GM12801 (cell line): ENCODE measurements around the gene AKAP6.

Experiments used
- TF ChIP-seq, protein P1 (sequence below): IDR thresholded peaks from one replicate; pipeline ENCODE4 v1.5.1; 2011; ENCODE audit warnings: control low read depth; ENCODE audit not compliant: insufficient read length; ENCODE audit errors: extremely low read depth

The AKAP6 gene

DNA sequence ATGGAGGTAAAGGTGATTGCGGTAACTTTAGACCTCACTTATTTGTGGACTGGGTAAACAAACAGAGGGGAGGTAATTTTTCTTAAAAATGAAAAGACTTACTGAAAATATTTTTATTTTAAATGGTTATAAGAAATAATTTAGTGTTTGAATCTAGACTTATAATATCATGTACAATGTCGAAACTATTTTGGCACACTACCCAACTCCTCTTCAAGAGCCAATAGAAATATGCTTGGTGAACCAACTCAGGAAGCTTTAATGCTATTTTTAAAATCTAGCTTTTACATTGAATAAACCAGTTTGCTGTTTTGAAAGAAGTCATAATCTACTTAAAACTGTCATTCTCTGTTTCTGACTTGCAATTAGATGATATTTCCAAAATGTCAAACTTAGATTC, 433.8 kb downstream of the AKAP6 start:
- TF ChIP-seq, protein P1, sequence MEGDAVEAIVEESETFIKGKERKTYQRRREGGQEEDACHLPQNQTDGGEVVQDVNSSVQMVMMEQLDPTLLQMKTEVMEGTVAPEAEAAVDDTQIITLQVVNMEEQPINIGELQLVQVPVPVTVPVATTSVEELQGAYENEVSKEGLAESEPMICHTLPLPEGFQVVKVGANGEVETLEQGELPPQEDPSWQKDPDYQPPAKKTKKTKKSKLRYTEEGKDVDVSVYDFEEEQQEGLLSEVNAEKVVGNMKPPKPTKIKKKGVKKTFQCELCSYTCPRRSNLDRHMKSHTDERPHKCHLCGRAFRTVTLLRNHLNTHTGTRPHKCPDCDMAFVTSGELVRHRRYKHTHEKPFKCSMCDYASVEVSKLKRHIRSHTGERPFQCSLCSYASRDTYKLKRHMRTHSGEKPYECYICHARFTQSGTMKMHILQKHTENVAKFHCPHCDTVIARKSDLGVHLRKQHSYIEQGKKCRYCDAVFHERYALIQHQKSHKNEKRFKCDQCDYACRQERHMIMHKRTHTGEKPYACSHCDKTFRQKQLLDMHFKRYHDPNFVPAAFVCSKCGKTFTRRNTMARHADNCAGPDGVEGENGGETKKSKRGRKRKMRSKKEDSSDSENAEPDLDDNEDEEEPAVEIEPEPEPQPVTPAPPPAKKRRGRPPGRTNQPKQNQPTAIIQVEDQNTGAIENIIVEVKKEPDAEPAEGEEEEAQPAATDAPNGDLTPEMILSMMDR = no peak

DNA sequence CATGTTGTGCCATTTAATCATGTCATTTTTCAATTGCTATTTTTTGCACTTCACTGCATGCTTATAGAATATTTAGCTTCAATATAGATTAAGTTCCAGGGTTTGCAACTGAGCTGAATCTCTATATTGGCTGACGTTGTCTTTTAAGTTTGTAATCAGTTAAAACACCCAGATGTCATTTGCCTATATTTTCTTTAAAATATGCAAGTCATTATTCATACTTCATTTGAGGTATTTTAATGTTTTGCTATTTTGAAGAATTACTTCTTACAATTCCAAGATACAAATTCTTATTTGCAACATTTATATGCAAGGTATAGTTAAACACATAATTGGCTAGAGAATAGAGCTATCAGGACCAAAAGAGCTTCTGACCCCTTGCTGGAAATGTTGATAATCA, 434.6 kb downstream of the AKAP6 start:
- TF ChIP-seq, protein P1 = no peak

DNA sequence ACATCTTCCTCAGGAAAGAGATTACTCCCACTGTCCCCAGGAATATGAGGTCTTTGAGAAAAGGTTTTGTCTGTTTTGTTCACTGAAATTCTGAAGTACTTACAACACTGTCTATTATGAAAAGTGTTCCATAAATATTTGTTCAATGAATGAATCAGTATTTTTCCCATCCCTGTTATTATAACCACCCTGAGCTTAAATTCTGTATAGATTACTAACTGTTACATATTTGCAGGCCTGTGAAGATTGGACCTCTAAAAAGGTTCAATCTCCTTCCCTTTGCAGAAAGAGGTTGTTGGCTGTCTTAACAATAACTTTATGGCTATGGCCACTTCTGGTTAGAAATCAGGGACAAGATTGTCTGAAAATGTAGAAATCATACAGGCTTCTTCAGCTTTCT, 435.0 kb downstream of the AKAP6 start:
- TF ChIP-seq, protein P1 = no peak

DNA sequence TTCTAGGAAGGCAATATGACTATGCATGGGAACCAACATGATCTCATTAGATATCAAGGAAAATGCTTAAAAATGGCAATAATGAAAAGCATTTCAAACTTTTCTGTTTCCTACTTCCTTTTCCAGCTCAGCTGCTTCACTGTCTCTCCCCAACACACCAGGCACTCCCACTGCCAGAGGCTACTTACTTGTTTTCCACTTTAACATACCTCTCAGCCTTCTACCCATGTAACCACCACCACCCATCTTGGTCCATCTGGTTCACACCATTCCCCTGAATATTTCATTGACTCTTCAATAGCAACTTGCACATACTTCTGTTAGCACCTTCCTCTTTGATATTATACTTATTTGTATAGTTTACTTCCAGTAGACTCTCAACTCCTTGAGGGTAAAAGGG, 441.3 kb downstream of the AKAP6 start:
- TF ChIP-seq, protein P1 = no peak

DNA sequence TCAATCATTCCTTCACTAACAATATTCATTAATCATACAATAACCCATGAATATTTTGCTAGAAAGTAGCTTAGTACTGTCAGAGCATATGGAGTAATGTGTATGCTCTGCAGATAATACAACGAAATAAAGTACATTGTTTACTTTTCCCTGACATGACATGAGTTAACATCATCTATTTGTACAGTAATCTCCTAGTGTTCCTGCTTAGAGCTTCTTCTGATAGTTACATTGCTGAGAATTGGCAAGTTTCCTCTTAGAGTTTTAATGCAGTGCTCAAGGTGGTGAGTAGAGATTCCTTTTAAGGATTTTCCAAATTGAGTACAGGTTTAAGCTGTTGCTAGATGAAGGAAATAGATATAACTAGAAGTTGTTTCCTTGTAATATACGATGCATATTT, 445.1 kb downstream of the AKAP6 start:
- TF ChIP-seq, protein P1 = no peak

DNA sequence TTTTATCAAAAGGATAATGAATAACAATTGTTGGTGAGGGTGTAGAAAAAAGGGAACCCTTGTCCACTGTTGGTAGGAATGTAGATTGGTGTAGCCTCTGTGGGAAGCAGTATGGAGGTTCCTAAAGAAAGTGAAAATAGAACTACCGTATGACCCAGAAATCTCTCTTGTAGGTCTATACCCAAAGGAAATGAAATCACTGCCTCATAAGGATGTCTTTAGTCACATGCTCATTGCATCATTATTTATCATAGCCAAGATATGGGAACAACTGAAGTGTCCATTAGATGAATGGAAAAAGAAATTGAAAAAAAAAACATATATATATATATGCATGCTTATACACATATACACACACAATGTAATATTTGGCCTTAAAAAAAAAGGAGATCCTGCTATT, 450.7 kb downstream of the AKAP6 start:
- TF ChIP-seq, protein P1 = no peak

DNA sequence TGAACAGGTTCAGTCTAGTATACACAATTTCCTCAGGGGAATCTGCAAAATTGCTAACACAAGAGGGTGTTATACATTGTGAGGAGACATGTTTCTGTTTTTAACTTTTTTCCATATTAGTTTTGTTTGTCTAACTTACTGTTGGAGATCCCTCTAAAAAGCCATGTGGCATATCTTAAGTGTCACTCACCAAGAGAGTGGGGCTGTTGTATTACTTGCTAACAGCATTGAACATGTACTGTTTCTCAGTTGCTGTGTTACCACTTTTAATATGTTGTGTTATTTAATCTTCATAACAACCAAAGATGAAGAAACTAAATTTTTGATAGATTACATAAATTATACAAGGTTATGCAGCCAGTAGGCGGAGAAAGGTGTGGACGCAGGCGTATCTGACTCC, 455.3 kb downstream of the AKAP6 start:
- TF ChIP-seq, protein P1 = no peak

DNA sequence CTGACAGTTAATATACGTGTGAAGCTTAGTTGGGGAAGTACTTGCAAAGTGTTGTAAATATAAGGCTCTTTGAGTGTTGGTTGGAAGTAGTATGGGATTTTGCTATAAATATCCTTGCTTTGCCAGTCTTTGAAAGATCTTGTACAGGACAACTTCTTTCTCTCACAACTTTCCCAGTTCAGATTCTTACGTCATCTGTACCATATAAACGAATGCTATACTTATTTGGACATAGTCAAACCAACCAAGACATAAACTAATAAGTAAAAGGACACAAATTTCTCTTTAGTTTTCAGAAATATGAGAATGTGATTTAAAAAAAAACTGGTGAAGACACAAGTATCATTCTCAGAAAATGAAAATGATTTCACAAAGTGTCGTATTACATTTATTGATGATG, 456.5 kb downstream of the AKAP6 start:
- TF ChIP-seq, protein P1 = no peak
